Hepatocyte (in vitro differentiated cells): ENCODE data around the gene POLK. TPM values are rescaled to one million over a fixed set of nuclear protein-coding genes. Genes with fewer than 3 reads are reported as not detected.
"Not testable (repeated sequence)": the region's sequence is repeated elsewhere in the genome, so short reads cannot be mapped to it uniquely, and the experiment has no call there.

Experiments
- DNase-seq: peaks from one replicate; pipeline ENCODE4 v3.0.0-alpha.2; 2016; ENCODE audit warnings: low spot score
- H2AFZ ChIP-seq: fragments of 200-600 bp; sonication (generic); 2 replicates; pipeline ENCODE4 v1.6.0; 2016; ENCODE audit warnings: antibody characterized with exemption, mild to moderate bottlenecking
- H3K27ac ChIP-seq: fragments of 200-600 bp; sonication (generic); 2 replicates; pipeline ENCODE4 v1.5.1; 2016; ENCODE audit warnings: mild to moderate bottlenecking
- H3K27me3 ChIP-seq: fragments of 200-600 bp; sonication (generic); 2 replicates; pipeline ENCODE4 v1.6.1; 2016
- H3K36me3 ChIP-seq: fragments of 200-600 bp; sonication (generic); replicated peaks from 2 replicates; pipeline ENCODE4 v1.5.1; 2016; ENCODE audit warnings: low read depth; ENCODE audit not compliant: insufficient read depth
- H3K4me1 ChIP-seq: fragments of 200-600 bp; sonication (generic); 2 replicates; pipeline ENCODE4 v1.5.1; 2016; ENCODE audit warnings: mild to moderate bottlenecking, moderate library complexity; ENCODE audit not compliant: insufficient read depth
- H3K4me2 ChIP-seq: fragments of 200-600 bp; sonication (generic); 2 replicates; pipeline ENCODE4 v1.6.0; 2016
- H3K4me3 ChIP-seq: fragments of 200-600 bp; sonication (generic); 2 replicates; pipeline ENCODE4 v1.5.1; 2016; ENCODE audit warnings: mild to moderate bottlenecking
- H3K79me2 ChIP-seq: fragments of 200-600 bp; sonication (generic); 2 replicates; pipeline ENCODE4 v1.6.0; 2017; ENCODE audit warnings: mild to moderate bottlenecking
- H3K9me2 ChIP-seq: fragments of 200-600 bp; sonication (generic); replicated peaks from 2 replicates; pipeline ENCODE4 v1.6.0; 2017; ENCODE audit warnings: mild to moderate bottlenecking; ENCODE audit not compliant: insufficient read depth
- H3K9me3 ChIP-seq: fragments of 200-600 bp; sonication (generic); 2 replicates; pipeline ENCODE4 v1.5.1; 2016; ENCODE audit warnings: low read depth, mild to moderate bottlenecking
- H4K20me1 ChIP-seq: fragments of 200-600 bp; sonication (generic); 2 replicates; pipeline ENCODE4 v1.6.0; 2016; ENCODE audit warnings: mild to moderate bottlenecking; ENCODE audit not compliant: insufficient read depth, poor library complexity, severe bottlenecking
- EZH2 ChIP-seq: fragments of 200-600 bp; sonication (generic); IDR thresholded peaks from 2 replicates; pipeline ENCODE4 v1.6.1; 2016; ENCODE audit warnings: antibody characterized with exemption, mild to moderate bottlenecking, borderline replicate concordance
- EZH2phosphoT487 ChIP-seq: fragments of 200-600 bp; sonication (generic); IDR thresholded peaks from one replicate; pipeline ENCODE4 v1.6.1; 2018; ENCODE audit warnings: antibody characterized with exemption, mild to moderate bottlenecking, low read depth, moderate library complexity; ENCODE audit not compliant: unreplicated experiment, severe bottlenecking
- WGBS: methylation state at CpG from one replicate; pipeline ENCODE4 v1.1.6; 2016; ENCODE audit warnings: low lambda C conversion rate; ENCODE audit errors: missing lambda C conversion rate; 5-methylcytosine and 5-hydroxymethylcytosine counted together
- polyA plus RNA-seq: library from polyadenylated mRNA; unstranded; fragments of >200 nt; fragmentation: Nextera tagmentation; extraction: Ambion mirVana; gene quantifications from 2 replicates; pipeline ENCODE4 v1.2.1, GENCODE V29; 2016
- total RNA-seq: library from RNA; depleted of rRNA; stranded (reverse); fragments of >200 nt; gene quantifications from 2 replicates; pipeline ENCODE4 v1.2.3, GENCODE V29; 2014
- TF ChIP-seq, protein P1 (sequence below): fragments of 200-600 bp; sonication (generic); IDR thresholded peaks from 2 replicates; pipeline ENCODE4 v1.5.1; 2016; ENCODE audit warnings: antibody characterized with exemption, mild to moderate bottlenecking; ENCODE audit not compliant: poor library complexity

Gene POLK
- total and polyA plus RNA-seq, 2 experiments from 2014 or later: 9.0 to 27.1 TPM

DNA sequence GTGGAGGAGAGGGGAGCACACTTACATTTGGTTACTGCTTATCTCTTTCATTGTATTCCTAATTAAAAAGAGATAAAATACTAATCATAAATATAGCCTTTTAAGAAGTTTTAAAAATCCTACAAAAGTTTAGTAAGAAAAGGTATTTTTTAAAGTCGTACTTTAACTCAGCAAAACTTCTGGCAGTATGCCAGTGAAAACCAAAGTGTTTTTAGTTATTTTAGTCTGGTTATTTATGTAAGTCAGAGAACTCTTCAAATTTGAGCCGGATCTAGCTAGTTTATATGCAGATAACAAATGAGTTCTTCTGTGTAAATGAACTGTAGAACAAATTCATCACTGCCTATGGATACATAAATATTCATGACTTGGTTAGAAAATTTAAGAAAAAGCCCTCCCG is 63.1 kb downstream of the POLK start:
- Histone ChIP-seq H4K20me1 (no peaks in the 10 kb centered on the region), H3K27me3 (no peaks in the 10 kb centered on the region), H3K9me3 (no peaks in the 10 kb centered on the region), H3K79me2 (no peaks in the 10 kb centered on the region), H3K36me3 (no peaks in the 10 kb centered on the region), H3K27ac (no peak overlapping the region), H3K4me3 (no peak overlapping the region), H2AFZ (no peak overlapping the region), H3K9me2 (no peaks in the 10 kb centered on the region), H3K4me1 (peaks cover 9% of the 10 kb centered on the region), H3K4me2 (no peak overlapping the region)
- peak; percentile 5 for DNase-seq
- TF ChIP-seq, protein P1, sequence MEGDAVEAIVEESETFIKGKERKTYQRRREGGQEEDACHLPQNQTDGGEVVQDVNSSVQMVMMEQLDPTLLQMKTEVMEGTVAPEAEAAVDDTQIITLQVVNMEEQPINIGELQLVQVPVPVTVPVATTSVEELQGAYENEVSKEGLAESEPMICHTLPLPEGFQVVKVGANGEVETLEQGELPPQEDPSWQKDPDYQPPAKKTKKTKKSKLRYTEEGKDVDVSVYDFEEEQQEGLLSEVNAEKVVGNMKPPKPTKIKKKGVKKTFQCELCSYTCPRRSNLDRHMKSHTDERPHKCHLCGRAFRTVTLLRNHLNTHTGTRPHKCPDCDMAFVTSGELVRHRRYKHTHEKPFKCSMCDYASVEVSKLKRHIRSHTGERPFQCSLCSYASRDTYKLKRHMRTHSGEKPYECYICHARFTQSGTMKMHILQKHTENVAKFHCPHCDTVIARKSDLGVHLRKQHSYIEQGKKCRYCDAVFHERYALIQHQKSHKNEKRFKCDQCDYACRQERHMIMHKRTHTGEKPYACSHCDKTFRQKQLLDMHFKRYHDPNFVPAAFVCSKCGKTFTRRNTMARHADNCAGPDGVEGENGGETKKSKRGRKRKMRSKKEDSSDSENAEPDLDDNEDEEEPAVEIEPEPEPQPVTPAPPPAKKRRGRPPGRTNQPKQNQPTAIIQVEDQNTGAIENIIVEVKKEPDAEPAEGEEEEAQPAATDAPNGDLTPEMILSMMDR: no peak
- no peak for TF ChIP-seq EZH2
- TF ChIP-seq EZH2phosphoT487: no peak
- 66% methylated on average over 3 of the region's 3 CpGs for WGBS

DNA sequence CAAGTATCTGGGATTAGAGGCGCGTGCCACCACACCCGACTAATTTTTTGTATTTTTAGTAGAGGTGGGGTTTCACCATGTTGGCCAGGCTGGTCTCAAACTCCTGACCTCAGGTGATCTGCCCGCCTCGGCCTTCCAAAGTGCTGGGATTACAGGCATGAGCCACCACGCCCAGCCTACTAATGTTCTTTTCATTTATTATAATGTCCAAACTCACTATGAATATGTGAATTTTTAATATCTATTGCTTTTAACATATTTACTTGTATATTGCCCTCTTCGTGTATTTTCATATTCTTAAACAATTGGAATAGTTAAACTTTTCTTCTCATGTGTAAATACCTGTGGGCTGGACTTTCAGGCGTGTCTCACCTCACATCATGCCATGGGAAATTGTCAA is 66.6 kb downstream of the POLK start:
- H3K4me3 ChIP-seq, DNase-seq, H3K27me3 ChIP-seq: not testable (repeated sequence)

DNA sequence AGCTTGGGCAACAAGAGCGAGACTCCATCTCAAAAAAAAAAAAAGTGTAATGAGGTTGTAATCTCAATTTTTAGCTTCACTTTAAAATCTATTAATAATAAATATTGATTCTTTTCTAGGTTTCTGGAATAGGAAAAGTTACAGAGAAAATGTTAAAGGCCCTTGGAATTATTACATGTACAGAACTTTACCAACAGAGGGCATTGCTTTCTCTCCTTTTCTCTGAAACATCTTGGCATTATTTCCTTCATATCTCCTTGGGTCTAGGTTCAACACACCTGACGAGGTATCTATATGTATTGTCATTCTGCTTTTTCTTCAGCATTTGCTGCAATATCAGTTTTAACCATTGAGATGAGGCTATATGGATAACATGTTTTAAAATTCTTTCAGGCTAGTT is 73.0 kb downstream of the POLK start:
- H3K9me3 ChIP-seq: no peaks in the 10 kb centered on the region
- H3K27me3 ChIP-seq: no peaks in the 10 kb centered on the region
- WGBS: 92% methylated on average over 2 of the region's 2 CpGs
- no peak overlapping the region for H3K27ac ChIP-seq
- no peaks in the 10 kb centered on the region for H3K79me2 ChIP-seq
- H2AFZ ChIP-seq: no peak overlapping the region
- no peaks in the 10 kb centered on the region for H3K36me3 ChIP-seq
- H3K9me2 ChIP-seq: no peaks in the 10 kb centered on the region
- H3K4me2 ChIP-seq: no peak overlapping the region
- DNase-seq: no peak
- H3K4me3 ChIP-seq: no peak overlapping the region
- TF ChIP-seq EZH2phosphoT487: no peak
- TF ChIP-seq, protein P1: peak; percentile 39
- no peaks in the 10 kb centered on the region for H4K20me1 ChIP-seq
- no peaks in the 10 kb centered on the region for H3K4me1 ChIP-seq

More for the DNA sequence above, 66.6 kb downstream of the POLK start:
- not testable (repeated sequence) for H2AFZ ChIP-seq, H3K9me3 ChIP-seq, H3K4me1 ChIP-seq, H3K36me3 ChIP-seq, H4K20me1 ChIP-seq, H3K9me2 ChIP-seq, H3K79me2 ChIP-seq, H3K27ac ChIP-seq, H3K4me2 ChIP-seq
- 95% methylated on average over 8 of the region's 8 CpGs for WGBS

DNA sequence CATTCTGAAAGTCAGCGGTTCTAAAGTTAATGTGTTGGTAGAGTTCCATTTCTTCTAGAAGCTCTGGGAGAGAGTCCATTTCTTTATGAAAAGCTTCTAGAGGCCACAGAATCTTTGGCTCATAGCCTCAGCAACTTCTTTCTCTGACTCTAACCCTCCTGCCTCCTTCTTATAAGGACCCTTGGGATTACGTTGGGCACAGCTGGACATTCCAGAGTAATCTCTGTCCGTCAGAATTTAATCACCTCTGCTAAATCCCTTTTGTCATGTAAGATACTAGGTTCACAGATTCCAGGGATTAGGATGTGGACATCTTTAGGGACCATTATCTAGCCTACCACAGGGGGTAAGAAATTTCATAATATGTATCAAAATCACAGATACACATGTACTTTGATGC is 77.0 kb downstream of the POLK start:
- TF ChIP-seq EZH2 (no peak), EZH2phosphoT487 (no peak)
- TF ChIP-seq, protein P1: no peak
- no peaks in the 10 kb centered on the region for H3K9me3 ChIP-seq
- 77% methylated on average over 3 of the region's 3 CpGs for WGBS
- no peak overlapping the region for H3K27ac ChIP-seq
- no peak overlapping the region for H3K4me2 ChIP-seq
- no peaks in the 10 kb centered on the region for H3K4me1 ChIP-seq
- H2AFZ ChIP-seq: no peak overlapping the region
- H3K27me3 ChIP-seq: no peaks in the 10 kb centered on the region
- no peak overlapping the region for H3K4me3 ChIP-seq
- H4K20me1 ChIP-seq: no peaks in the 10 kb centered on the region
- no peaks in the 10 kb centered on the region for H3K79me2 ChIP-seq
- peaks cover 5% of the 10 kb centered on the region for H3K36me3 ChIP-seq
- no peaks in the 10 kb centered on the region for H3K9me2 ChIP-seq
- DNase-seq: no peak
